CD4-positive, alpha-beta T cell treated with Interleukin-17A for 1 hour (primary cell): ENCODE measurements around the gene NSMCE3.
A peak's percentile ranks its signal among the peaks of the same experiment; 100 is the strongest.

Source experiments
- DNase-seq: peaks from one replicate; pipeline ENCODE4 v3.0.0-alpha.2; 2020

NSMCE3 gene

GRCh38 chr15:29269485-29270168 lies at the start of gene NSMCE3:
TSS of gene NSMCE3 (minus strand) at chr15:29269822. CDS start at chr15:29269705, 117 bp downstream.
- peak; percentile 92 for DNase-seq

- DNase-seq = no peak
Measured at GRCh38 chr15:29316422-29316821, 46.8 kb upstream of the NSMCE3 start.

- no peak for DNase-seq
Measured at GRCh38 chr15:29312387-29312786, 42.8 kb upstream of the NSMCE3 start.

- DNase-seq = no peak
Measured at GRCh38 chr15:29311696-29312095, 42.1 kb upstream of the NSMCE3 start.

- no peak for DNase-seq
Measured at GRCh38 chr15:29309139-29309538, 39.5 kb upstream of the NSMCE3 start.

GRCh38 chr15:29308299-29308698 lies 38.7 kb upstream of the NSMCE3 start:
- no peak for DNase-seq

GRCh38 chr15:29305556-29305955 lies 35.9 kb upstream of the NSMCE3 start:
- DNase-seq = no peak

- no peak for DNase-seq
Measured at GRCh38 chr15:29302871-29303270, 33.2 kb upstream of the NSMCE3 start.

- DNase-seq = no peak
Measured at GRCh38 chr15:29299784-29300183, 30.2 kb upstream of the NSMCE3 start.

GRCh38 chr15:29299331-29299730 lies 29.7 kb upstream of the NSMCE3 start:
- DNase-seq = no peak

GRCh38 chr15:29294732-29295325 lies 25.2 kb upstream of the NSMCE3 start:
- DNase-seq = no peak

GRCh38 chr15:29291067-29291845 lies 21.6 kb upstream of the NSMCE3 start:
- DNase-seq = no peak

- DNase-seq = no peak
Measured at GRCh38 chr15:29289173-29289572, 19.6 kb upstream of the NSMCE3 start.

- DNase-seq = no peak
Measured at GRCh38 chr15:29285386-29285785, 15.8 kb upstream of the NSMCE3 start.

GRCh38 chr15:29283381-29283780 lies 13.8 kb upstream of the NSMCE3 start:
- no peak for DNase-seq

GRCh38 chr15:29280514-29280913 lies 10.9 kb upstream of the NSMCE3 start:
- no peak for DNase-seq

- no peak for DNase-seq
Measured at GRCh38 chr15:29278436-29279105, 8.9 kb upstream of the NSMCE3 start.

GRCh38 chr15:29276366-29276765 lies 6.7 kb upstream of the NSMCE3 start:
- DNase-seq = no peak

GRCh38 chr15:29275855-29276254 lies 6.2 kb upstream of the NSMCE3 start:
- DNase-seq = no peak

- no peak for DNase-seq
Measured at GRCh38 chr15:29274946-29275345, 5.3 kb upstream of the NSMCE3 start.

GRCh38 chr15:29272219-29272618 lies 2.6 kb upstream of the NSMCE3 start:
- DNase-seq = no peak

GRCh38 chr15:29270976-29271375 lies 1.4 kb upstream of the NSMCE3 start:
- DNase-seq = no peak

- peak; percentile 75 for DNase-seq
Measured at GRCh38 chr15:29270169-29270955, 740 bp upstream of the NSMCE3 start.
